ENCODE measurements around the gene EIF1. TPM values are rescaled to one million over a fixed set of nuclear protein-coding genes. Genes with fewer than 3 reads are reported as not detected.

Gene EIF1
- total RNA-seq, 1 experiment from 2014 or later, result 481 TPM

DNA sequence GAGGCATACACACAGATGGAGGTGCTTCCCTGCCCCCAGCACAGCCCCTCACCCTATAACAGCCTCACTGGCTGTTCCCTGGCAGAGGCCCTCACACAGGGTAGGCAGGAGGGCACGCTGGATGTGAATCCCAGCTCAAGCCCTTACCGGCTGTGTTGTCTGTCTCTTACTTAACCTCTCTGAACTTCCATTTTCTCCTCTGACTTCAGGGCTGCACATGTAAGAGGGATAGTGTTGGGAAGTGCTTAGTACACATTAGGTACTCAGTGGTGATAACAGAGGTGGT lies 24.6 kb upstream of the EIF1 start:
- peaks cover 17% of the 10 kb centered on the region for H3K27me3 Mint-ChIP-seq (ENCODE audit: low read depth)
- POLR2A ChIA-PET, result no interaction called here

More for the DNA sequence above, 24.6 kb upstream of the EIF1 start:
- ATAC-seq, result no peak
- H3K27ac Mint-ChIP-seq, result no peak overlapping the region
- CTCF ChIA-PET, result interaction anchor here (0.6 to 10.0 kb wide), 13 partner anchors 11 to 801 kb away, joined by 3 to 380 read pairs (median 10); partner anchors contain the start of genes KRT32 and KRT40
- no peak for DNase-seq (ENCODE audit: low spot score)
- H3K4me1 Mint-ChIP-seq, result peaks cover 18% of the 10 kb centered on the region
- no peak for TF ChIP-seq SOX15 (CRISPR knock-in tag; IDR thresholded peaks at IDR 0.05)
- no peak for TF ChIP-seq ESRRA (CRISPR knock-in tag; IDR thresholded peaks at IDR 0.05; ENCODE audit: borderline replicate concordance)
- TF ChIP-seq, protein P1, sequence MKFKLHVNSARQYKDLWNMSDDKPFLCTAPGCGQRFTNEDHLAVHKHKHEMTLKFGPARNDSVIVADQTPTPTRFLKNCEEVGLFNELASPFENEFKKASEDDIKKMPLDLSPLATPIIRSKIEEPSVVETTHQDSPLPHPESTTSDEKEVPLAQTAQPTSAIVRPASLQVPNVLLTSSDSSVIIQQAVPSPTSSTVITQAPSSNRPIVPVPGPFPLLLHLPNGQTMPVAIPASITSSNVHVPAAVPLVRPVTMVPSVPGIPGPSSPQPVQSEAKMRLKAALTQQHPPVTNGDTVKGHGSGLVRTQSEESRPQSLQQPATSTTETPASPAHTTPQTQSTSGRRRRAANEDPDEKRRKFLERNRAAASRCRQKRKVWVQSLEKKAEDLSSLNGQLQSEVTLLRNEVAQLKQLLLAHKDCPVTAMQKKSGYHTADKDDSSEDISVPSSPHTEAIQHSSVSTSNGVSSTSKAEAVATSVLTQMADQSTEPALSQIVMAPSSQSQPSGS (CRISPR knock-in tag; IDR thresholded peaks at IDR 0.05; ENCODE audit: borderline replicate concordance, low read depth), result no peak
- no peak for TF ChIP-seq USF1 (CRISPR knock-in tag; IDR thresholded peaks at IDR 0.05)
- TF ChIP-seq, protein P2, sequence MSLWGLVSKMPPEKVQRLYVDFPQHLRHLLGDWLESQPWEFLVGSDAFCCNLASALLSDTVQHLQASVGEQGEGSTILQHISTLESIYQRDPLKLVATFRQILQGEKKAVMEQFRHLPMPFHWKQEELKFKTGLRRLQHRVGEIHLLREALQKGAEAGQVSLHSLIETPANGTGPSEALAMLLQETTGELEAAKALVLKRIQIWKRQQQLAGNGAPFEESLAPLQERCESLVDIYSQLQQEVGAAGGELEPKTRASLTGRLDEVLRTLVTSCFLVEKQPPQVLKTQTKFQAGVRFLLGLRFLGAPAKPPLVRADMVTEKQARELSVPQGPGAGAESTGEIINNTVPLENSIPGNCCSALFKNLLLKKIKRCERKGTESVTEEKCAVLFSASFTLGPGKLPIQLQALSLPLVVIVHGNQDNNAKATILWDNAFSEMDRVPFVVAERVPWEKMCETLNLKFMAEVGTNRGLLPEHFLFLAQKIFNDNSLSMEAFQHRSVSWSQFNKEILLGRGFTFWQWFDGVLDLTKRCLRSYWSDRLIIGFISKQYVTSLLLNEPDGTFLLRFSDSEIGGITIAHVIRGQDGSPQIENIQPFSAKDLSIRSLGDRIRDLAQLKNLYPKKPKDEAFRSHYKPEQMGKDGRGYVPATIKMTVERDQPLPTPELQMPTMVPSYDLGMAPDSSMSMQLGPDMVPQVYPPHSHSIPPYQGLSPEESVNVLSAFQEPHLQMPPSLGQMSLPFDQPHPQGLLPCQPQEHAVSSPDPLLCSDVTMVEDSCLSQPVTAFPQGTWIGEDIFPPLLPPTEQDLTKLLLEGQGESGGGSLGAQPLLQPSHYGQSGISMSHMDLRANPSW (CRISPR knock-in tag; conservative IDR thresholded peaks at IDR 0.05; ENCODE audit: low read depth), result no peak
- no peak for TF ChIP-seq ZNF138 (CRISPR knock-in tag; conservative IDR thresholded peaks at IDR 0.05)
- no peak for TF ChIP-seq ZBTB21 (CRISPR knock-in tag; IDR thresholded peaks at IDR 0.05; ENCODE audit: borderline replicate concordance)
- no peak for TF ChIP-seq NFE2L1 (CRISPR knock-in tag; IDR thresholded peaks at IDR 0.05)
- TF ChIP-seq ATF6 (CRISPR knock-in tag; IDR thresholded peaks at IDR 0.05), result no peak
- no peak for TF ChIP-seq SMAD4 (CRISPR knock-in tag; IDR thresholded peaks at IDR 0.05)
- TF ChIP-seq TEAD4 (CRISPR knock-in tag; IDR thresholded peaks at IDR 0.05), result no peak
- no peak for TF ChIP-seq CDX4 (CRISPR knock-in tag; IDR thresholded peaks at IDR 0.05; ENCODE audit: borderline replicate concordance)
- TF ChIP-seq, protein P3, sequence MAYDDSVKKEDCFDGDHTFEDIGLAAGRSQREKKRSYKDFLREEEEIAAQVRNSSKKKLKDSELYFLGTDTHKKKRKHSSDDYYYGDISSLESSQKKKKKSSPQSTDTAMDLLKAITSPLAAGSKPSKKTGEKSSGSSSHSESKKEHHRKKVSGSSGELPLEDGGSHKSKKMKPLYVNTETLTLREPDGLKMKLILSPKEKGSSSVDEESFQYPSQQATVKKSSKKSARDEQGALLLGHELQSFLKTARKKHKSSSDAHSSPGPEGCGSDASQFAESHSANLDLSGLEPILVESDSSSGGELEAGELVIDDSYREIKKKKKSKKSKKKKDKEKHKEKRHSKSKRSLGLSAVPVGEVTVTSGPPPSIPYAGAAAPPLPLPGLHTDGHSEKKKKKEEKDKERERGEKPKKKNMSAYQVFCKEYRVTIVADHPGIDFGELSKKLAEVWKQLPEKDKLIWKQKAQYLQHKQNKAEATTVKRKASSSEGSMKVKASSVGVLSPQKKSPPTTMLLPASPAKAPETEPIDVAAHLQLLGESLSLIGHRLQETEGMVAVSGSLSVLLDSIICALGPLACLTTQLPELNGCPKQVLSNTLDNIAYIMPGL (CRISPR knock-in tag; IDR thresholded peaks at IDR 0.05), result no peak
- no peak for TF ChIP-seq IRF2 (CRISPR knock-in tag; IDR thresholded peaks at IDR 0.05; ENCODE audit: borderline replicate concordance, low read depth)
- no peaks in the 10 kb centered on the region for H3K9me3 Mint-ChIP-seq
- no peak overlapping the region for H3K4me3 Mint-ChIP-seq
- no peaks in the 10 kb centered on the region for H3K36me3 Mint-ChIP-seq

All from WTC11 (cell line).